ENCODE results near the gene NOTUM. TPM values are rescaled to one million over a fixed set of nuclear protein-coding genes. Genes with fewer than 3 reads are reported as not detected.

NOTUM gene
- total RNA-seq, 1 experiment from 2014 or later, result not detected

DNA sequence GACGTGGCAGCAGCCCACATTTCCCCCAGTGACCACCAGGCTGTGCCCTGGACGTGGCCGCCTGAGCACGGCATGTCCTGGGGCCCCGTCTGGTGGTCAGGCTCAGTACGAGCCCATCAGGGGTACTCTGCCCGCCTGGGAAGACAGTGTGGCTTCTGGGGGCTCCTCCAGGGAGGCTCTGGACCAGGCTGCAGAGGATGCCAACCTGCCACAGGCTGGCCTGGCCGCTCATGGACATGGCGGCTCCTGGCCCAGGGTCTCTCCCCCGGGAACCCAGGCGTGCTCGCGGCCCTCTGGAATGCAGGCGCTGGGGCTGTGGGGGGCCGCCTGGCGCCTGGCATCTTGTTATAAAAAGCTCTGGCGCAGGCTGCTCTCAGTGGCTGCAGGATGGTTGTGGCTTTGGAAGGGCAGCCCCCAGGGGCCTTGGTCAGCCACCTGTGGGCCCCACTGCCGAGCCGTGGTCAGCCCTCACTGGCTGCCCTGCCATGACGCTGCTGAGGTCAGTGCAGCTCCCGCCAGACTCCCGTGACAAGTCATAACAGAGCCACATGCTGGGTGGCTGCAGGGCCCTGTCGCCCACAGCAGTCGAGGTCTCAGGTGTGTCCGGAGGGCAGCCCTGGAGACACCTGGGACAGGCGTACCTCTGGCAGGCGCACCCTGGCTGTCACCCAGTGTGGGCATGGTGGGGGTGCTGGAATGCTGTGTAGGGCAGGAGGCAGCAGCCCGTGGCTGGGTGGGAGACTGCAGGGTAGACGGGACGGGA is 46.7 kb upstream of the NOTUM start:
- Mint-ChIP-seq H3K4me3 (ENCODE audit: low read depth, unreplicated experiment) (no peak overlapping the region), H3K27ac (ENCODE audit: unreplicated experiment) (no peak overlapping the region), H3K9me3 (ENCODE audit: low read depth, unreplicated experiment) (no peaks in the 10 kb centered on the region), H3K27me3 (ENCODE audit: unreplicated experiment) (no peaks in the 10 kb centered on the region), H3K36me3 (ENCODE audit: insufficient read depth, unreplicated experiment) (peaks cover 17% of the 10 kb centered on the region), H3K4me1 (ENCODE audit: low read depth, unreplicated experiment) (no peaks in the 10 kb centered on the region)
- CTCF ChIA-PET, result no interaction called here
- TF ChIP-seq, protein P1, sequence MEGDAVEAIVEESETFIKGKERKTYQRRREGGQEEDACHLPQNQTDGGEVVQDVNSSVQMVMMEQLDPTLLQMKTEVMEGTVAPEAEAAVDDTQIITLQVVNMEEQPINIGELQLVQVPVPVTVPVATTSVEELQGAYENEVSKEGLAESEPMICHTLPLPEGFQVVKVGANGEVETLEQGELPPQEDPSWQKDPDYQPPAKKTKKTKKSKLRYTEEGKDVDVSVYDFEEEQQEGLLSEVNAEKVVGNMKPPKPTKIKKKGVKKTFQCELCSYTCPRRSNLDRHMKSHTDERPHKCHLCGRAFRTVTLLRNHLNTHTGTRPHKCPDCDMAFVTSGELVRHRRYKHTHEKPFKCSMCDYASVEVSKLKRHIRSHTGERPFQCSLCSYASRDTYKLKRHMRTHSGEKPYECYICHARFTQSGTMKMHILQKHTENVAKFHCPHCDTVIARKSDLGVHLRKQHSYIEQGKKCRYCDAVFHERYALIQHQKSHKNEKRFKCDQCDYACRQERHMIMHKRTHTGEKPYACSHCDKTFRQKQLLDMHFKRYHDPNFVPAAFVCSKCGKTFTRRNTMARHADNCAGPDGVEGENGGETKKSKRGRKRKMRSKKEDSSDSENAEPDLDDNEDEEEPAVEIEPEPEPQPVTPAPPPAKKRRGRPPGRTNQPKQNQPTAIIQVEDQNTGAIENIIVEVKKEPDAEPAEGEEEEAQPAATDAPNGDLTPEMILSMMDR (IDR thresholded peaks at IDR 0.05; ENCODE audit: unreplicated experiment), result no peak
- intact Hi-C loops (cut with micrococcal nuclease; ENCODE audit: unreplicated experiment), result no loop called here
- no TSS peak for BruUV-seq (replicated peaks)
- DNase-seq, result no peak

DNA sequence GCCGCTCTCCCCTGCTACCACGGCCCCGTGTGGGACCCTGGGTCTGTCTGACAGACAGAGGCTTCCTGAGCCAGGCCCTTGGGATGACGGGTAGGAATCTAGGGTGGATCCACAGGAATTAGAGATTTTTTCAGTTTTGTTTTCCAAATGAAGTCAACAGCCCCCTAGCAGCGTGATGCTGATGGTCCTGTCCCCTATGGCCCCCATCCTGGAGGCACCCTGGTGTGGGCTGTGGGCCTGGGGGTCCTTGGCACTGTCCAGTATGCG is 46.2 kb upstream of the NOTUM start:
- no peaks in the 10 kb centered on the region for H3K4me1 Mint-ChIP-seq (ENCODE audit: low read depth, unreplicated experiment)
- CTCF ChIA-PET, result no interaction called here
- intact Hi-C loops (cut with micrococcal nuclease; ENCODE audit: unreplicated experiment), result no loop called here
- no peak overlapping the region for H3K4me3 Mint-ChIP-seq (ENCODE audit: low read depth, unreplicated experiment)
- peaks cover 17% of the 10 kb centered on the region for H3K36me3 Mint-ChIP-seq (ENCODE audit: insufficient read depth, unreplicated experiment)
- no TSS peak for BruUV-seq (replicated peaks)
- H3K27me3 Mint-ChIP-seq (ENCODE audit: unreplicated experiment), result no peaks in the 10 kb centered on the region
- DNase-seq, result no peak
- TF ChIP-seq, protein P1 (IDR thresholded peaks at IDR 0.05; ENCODE audit: unreplicated experiment), result no peak
- no peaks in the 10 kb centered on the region for H3K9me3 Mint-ChIP-seq (ENCODE audit: low read depth, unreplicated experiment)
- H3K27ac Mint-ChIP-seq (ENCODE audit: unreplicated experiment), result no peak overlapping the region

DNA sequence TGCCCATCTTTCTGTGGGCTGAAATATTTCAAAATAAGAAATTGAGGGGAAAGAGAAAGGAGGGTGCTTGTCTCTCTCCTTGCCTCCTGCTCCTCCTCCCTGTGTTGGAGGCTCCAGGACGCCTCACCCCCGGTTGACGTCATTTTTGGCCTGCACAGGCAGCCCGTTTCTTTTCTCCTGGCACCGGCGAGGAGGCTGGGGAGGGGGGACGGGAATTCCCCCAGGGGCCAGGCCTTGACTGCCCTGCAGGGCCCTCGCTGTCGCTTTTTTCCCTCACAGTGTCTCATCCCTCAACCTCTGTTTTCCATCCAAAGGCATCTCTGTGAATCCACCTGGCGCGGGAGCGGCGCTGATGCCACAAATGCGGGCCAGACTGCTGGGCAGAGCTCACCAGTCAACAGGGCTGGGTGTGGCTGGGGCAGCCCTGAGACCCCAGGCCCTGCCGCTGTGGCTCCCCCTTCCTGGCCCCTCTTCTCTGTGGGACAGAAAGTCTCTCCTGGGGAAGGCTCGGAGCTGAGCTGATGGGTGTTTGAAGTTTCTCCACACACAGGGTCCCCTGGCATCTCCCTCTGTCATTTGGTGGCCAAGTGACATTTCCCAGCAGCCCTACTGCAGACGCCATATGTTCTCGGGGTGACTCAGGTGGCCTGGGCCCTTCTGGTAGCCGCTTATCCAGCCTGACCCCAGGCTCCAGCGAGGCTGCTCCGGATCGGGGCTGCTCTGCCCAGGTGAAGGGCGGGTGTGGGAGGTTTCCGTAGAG is 45.7 kb upstream of the NOTUM start:
- Mint-ChIP-seq H3K36me3 (ENCODE audit: insufficient read depth, unreplicated experiment) (peaks cover 17% of the 10 kb centered on the region), H3K9me3 (ENCODE audit: low read depth, unreplicated experiment) (no peaks in the 10 kb centered on the region), H3K27me3 (ENCODE audit: unreplicated experiment) (no peaks in the 10 kb centered on the region), H3K27ac (ENCODE audit: unreplicated experiment) (no peak overlapping the region), H3K4me1 (ENCODE audit: low read depth, unreplicated experiment) (no peaks in the 10 kb centered on the region), H3K4me3 (ENCODE audit: low read depth, unreplicated experiment) (no peak overlapping the region)
- TF ChIP-seq, protein P1 (IDR thresholded peaks at IDR 0.05; ENCODE audit: unreplicated experiment), result no peak
- intact Hi-C loops (cut with micrococcal nuclease; ENCODE audit: unreplicated experiment), result no loop called here
- BruUV-seq (replicated peaks), result no TSS peak
- no peak for DNase-seq
- CTCF ChIA-PET, result no interaction called here

DNA sequence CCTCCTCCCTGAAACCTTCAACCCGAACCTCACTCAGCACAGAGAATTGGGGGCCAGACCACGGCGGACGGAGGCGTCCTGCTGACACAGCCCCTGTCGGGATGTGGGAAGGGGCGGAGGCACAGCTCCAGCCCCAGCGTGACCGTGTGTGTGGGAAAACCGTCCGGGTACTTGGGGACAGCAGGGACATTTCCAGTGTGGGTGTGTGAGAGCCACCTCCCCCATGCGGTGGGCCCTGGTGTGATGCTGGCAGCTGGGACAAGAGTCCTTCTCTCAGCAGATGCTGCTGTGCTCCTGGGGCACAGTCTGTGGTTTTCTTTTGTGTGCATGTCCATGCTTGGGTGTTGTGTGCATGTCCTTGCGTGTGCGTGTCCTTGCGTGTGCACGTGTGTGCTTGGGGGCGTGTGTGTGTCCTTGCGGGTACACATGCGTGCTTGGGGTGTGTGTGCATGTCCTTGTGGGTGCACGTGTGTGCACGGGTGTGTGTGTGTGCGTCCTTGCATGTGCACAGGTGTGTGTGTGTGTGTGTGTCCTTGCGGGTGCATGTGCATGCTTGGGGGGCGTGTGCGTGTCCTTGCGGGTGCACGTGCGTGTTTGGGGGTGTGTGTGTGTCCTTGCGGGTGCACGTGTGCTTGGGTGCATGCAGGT is 44.8 kb upstream of the NOTUM start:
- CTCF ChIA-PET, result interaction anchor here (1.3 kb wide), 1 partner anchor 14 kb away, joined by 3 read pairs; no protein-coding TSS in a partner anchor
- H3K36me3 Mint-ChIP-seq (ENCODE audit: insufficient read depth, unreplicated experiment), result peaks cover 17% of the 10 kb centered on the region
- BruUV-seq (replicated peaks), result no TSS peak
- intact Hi-C loops (cut with micrococcal nuclease; ENCODE audit: unreplicated experiment), result no loop called here
- no peaks in the 10 kb centered on the region for H3K4me1 Mint-ChIP-seq (ENCODE audit: low read depth, unreplicated experiment)
- no peak for DNase-seq
- no peaks in the 10 kb centered on the region for H3K27me3 Mint-ChIP-seq (ENCODE audit: unreplicated experiment)
- H3K4me3 Mint-ChIP-seq (ENCODE audit: low read depth, unreplicated experiment), result no peak overlapping the region
- TF ChIP-seq, protein P1 (IDR thresholded peaks at IDR 0.05; ENCODE audit: unreplicated experiment), result no peak
- no peaks in the 10 kb centered on the region for H3K9me3 Mint-ChIP-seq (ENCODE audit: low read depth, unreplicated experiment)
- H3K27ac Mint-ChIP-seq (ENCODE audit: unreplicated experiment), result no peak overlapping the region
